ENCODE data around the gene LIX1.
"Not testable (repeated sequence)": the region's sequence is repeated elsewhere in the genome, so short reads cannot be mapped to it uniquely, and the experiment has no call there.

The LIX1 gene

GRCh38 chr5:97140250-97140649 lies 2.2 kb downstream of the LIX1 start:
- not testable (repeated sequence) for DNase-seq

DNA sequence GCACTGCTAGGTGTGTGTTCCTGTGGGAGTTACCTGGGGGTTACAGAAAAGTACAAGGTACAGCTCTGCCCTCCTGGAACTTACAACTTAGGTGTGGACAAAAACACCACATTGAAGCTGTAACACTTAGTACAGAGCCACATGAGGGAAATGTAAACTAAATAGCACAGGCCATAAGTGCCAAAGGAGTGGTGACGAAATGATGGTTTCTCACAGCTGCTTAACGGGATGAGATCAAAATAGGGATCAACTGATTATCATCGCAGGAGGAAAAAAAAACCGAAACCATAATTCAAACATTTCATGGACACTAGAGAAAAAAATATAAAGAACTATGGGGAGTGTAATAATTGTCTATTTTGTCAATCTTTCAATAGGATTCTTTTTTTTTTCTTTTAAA lies 5.9 kb downstream of the LIX1 start:
- DNase-seq = no peak

DNA sequence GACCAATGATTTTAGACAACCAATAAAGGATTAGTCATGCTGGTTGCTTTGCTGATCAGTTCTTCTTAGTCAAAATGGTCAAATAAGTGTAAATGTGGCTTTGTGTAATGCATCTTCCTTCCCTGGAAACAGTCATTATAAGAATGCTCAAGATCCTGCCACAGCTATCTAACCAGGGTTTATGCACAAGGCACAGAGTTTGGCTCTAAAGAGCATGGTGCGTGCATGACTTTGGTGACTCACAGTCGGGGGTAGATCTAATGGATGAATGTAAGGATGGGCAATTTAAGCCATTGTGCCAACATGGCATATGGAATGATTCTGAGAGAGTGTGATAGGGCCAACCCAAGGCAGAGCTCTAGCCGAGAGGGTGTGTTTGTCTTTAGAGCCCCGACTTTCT lies 6.5 kb downstream of the LIX1 start:
- no peak for DNase-seq

DNA sequence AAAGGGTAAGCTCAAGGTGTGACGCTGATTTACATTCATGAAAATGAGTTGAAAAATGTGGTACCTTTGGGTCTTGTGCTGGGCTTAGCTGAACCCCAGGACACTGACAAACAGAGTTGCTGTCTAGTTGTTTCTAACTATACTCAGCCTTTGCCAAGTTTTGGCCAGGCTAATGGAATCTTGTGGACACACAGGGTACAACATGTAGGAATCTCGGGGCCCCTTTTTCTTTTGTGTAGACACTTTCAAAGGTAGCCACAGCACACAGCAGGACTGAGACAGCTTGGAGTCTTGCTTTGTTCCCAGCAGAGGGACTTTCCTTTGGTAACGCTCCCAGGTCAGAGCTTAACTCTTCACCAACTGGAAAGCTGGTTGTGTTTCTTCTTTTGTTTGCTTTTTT lies 7.8 kb downstream of the LIX1 start:
- no peak for DNase-seq

GRCh38 chr5:97133101-97133500 lies 9.3 kb downstream of the LIX1 start:
- DNase-seq = peak; percentile 16

GRCh38 chr5:97131921-97132320 lies 10.5 kb downstream of the LIX1 start:
- DNase-seq = no peak

DNA sequence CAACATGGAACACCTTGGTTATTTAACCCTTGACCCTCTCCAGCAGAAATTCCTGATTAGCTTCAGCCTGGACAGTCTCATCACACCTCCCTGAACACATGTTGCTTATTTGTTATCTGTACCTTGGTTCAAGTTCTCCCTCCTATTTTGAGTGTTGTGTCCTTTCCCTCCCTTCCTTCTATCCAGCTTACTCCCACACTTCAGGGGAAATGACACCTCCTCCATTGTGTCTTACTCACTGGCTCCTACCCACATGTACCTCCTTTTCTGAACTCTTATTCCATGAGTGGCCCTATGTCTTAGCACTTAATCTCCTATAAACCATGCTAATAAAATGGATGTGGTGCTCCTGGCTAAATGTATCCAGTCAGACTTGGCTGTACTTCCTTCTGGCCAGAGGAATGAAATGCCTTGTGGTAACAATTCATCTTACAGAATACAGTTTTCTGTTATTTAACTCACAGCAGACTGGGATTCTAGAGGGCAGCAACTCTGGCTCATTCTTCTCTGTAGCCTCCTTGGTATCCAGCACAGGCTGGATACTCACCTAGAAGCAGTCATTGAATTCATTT lies 11.2 kb downstream of the LIX1 start:
- DNase-seq = no peak

- DNase-seq = no peak
Observed at GRCh38 chr5:97127727-97128126, 14.7 kb downstream of the LIX1 start.

DNA sequence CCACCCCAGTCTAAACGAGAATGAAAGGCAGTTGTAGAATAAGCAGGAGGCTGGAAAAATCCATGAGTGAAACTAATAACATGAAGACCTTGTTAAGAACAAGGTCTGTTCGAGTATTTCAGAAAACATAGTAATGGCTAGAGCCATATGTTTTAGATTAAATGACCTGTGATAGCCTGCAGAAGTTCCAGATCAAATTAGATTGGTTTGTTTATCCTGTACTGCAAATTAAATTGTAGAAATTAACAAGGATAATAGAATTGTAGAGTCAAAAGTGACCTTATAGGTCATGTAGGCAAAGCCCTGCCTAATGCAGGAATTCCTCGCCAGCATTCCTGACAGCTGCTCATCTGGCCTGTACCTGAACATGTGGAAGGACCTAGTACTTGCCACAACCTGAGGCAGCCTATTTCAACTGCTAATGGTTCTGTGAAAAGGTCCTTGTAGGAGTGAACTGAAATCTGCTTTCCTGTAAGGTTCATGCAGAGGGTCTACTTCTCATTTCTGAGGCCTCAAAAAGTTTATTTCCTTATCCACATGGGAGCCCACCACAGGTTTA lies 17.2 kb downstream of the LIX1 start:
- DNase-seq = no peak

GRCh38 chr5:97124335-97124734 lies 18.1 kb downstream of the LIX1 start:
- DNase-seq = no peak

DNA sequence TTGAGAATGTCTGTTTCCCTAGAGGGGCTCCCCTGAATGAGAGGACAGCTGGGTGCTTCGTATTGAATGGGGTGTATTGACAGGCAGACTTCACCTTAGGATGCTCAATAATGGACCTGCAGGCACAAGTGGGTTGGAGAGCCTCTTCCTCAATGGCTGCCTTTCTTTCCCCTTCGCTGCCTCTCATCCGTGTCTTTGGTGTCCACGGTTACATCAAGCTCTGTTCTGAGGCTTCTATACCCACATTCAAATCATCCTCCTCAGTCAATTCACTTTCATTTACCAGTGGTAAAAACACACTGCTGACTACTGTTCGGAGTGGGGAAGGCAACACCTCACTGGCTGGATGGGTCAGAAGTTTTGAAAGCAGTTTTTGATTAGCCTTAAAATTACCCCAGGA lies 20.6 kb downstream of the LIX1 start:
- DNase-seq = no peak

DNA sequence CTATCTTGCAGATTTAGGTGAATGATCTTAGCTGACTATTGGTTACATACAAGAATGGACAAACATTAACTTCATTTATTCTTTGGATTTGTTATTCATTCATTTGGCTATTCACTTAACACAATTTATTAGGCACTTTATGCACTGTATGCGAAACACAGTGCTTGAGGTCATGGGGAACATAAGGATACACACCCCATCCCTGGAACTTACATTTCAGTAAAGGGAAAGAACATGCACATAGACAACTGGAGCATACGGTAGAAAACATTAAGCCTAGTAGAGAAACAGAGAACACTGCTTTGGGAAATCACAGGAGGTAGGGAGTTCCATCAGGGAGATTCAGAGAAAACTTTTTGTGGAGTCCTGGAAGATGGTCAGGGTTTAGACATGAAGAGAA lies 22.2 kb downstream of the LIX1 start:
- no peak for DNase-seq

GRCh38 chr5:97119007-97119390 lies 23.4 kb downstream of the LIX1 start:
- no peak for DNase-seq

DNA sequence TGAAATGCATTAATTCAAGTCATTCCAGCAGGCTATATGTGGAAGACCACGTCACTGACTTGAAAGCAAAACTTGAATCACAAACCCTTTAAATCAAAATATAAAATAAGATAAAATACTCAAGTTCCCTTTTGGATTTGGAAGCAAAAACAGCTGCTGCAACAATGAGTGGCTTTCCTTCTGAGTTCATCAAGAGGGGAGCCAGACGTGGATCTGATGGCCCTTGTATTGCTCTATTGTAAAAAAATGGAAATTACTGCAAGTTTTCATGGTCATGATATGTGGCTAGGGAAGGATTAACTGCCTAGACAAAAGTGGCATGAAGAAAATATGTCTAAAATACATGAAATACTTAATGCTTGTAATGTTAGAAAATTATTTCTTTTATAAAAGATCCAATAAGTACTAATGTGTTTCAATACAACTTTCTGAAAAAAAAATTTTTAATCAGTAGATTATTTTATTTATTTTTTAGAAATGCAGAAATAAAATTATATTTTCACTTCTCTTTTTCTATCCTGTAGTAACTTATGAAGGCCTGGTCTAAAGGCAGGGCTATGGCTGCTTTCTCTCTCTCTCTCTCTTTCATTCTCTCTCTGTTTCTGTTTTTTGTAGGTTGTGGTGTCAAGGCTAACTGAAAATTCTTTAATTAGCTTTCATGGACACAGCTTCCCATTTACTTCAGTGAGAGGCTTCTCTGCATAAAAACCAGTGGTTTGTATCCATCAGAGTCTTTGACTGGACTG lies 24.0 kb downstream of the LIX1 start:
- no peak for DNase-seq

GRCh38 chr5:97115932-97116331 lies 26.5 kb downstream of the LIX1 start:
- no peak for DNase-seq

- DNase-seq = no peak
Observed at GRCh38 chr5:97112230-97112629, 30.2 kb downstream of the LIX1 start.

- no peak for DNase-seq
Observed at GRCh38 chr5:97111616-97112015, 30.8 kb downstream of the LIX1 start.

GRCh38 chr5:97111004-97111403 lies 31.4 kb downstream of the LIX1 start:
- DNase-seq = no peak

DNA sequence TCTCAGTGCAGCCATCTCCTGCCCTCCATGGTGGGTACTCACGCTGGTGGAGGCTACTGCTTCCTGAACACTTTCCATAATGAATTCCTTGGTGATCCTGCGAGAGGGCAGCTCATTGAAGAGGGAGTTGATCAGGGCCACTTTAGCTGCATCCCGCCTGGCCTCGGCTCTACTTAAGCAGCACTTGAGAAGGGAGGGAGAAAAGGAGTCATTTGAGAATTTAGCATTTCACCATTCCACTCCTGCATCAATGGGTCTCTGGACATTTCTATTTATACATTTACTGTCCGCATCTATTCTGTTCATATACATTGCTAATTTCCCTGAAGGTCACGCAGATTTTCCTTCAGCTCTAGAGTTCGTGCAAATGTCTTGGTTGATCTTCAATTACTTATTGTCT lies 35.1 kb downstream of the LIX1 start:
- no peak for DNase-seq

GRCh38 chr5:97106216-97106581 lies 36.2 kb downstream of the LIX1 start:
- no peak for DNase-seq

- DNase-seq = no peak
Observed at GRCh38 chr5:97105501-97106215, 36.8 kb downstream of the LIX1 start.

DNA sequence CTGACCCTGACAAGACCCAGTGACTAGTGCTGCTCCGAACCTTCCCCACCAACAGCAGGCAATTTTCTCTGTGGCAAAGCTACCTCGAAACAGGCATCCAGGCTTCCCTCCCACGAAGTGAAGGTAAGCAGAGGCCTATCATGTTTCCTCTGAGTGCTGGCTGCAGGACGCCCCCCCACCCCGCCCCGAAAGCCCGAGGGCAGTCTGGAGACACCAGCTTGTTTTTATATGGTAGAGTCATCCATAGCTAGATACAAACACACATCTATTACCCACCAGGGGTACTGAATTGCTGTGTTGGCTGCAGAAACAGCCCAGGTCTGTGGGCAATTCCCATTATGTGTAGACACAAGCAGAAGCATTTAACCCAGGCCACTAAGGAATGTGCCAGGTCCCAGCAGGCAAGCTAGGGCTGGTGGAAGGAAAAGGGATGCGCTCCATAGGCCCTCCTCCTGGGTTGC lies 40.4 kb downstream of the LIX1 start:
- DNase-seq = no peak

DNA sequence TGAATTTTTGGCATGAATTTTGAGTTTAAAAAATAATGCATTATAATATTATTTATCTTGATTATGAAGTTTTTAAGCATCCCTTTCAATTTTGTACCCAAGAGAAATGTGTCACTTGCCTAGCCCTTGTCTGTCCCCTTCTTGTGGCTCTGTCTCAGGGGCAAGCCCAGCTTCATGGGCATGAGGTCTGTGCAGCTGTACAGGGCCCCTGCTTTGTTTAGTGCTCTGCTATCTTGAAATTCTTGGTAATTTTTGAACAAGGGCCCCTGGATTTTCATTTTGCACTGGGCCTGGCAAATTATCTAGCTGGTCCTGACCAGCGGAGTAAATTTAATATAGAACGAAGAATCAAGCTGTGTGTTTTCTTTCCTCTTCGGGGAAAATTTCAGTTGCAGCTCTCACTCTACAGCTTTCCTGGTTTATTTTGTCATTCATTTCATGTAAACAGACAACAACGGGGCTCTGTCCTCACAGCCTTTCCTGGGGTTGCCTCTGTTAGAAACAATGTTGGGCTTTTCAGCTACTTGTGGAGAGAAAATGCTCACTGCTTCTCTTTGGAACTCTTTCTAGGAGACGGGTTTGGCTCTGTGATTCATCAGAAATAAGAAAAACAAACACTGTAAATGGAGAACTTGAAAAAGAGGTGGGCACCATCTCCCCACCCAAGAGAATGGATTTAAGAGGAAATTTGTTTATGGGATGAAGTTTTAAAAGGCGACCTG lies 41.1 kb downstream of the LIX1 start:
- DNase-seq = no peak
